GM23338 (cell line): ENCODE measurements around the gene PHKB. TPM values are rescaled to one million over a fixed set of nuclear protein-coding genes. Genes with fewer than 3 reads are reported as not detected.
"Not testable (repeated sequence)": the region's sequence is repeated elsewhere in the genome, so short reads cannot be mapped to it uniquely, and the experiment has no call there.

Source experiments
- ATAC-seq: fragments of 200-7000 bp; cut with Tn5 transposase; 3 replicates; pipeline ENCODE4 v1.9.1; 2020
- DNase-seq: peaks from one replicate; pipeline ENCODE4 v3.0.0-alpha.2; 2015; ENCODE audit warnings: low spot score
- H2AFZ ChIP-seq: fragments of 200-600 bp; sonication (generic); 2 replicates; pipeline ENCODE4 v1.8.0; 2016; ENCODE audit warnings: antibody characterized with exemption, mild to moderate bottlenecking, moderate library complexity
- H3F3A ChIP-seq: fragments of 200-600 bp; sonication (generic); replicated peaks from 2 replicates; pipeline ENCODE4 v1.8.0; 2017; ENCODE audit warnings: antibody characterized with exemption, mixed run types, low read depth
- H3K27ac ChIP-seq: fragments of 200-600 bp; sonication (generic); 2 replicates; pipeline ENCODE4 v1.6.1; 2016; ENCODE audit warnings: low read depth
- H3K27me3 ChIP-seq: fragments of 200-600 bp; sonication (generic); 2 replicates; pipeline ENCODE4 v1.8.0; 2016; ENCODE audit warnings: mild to moderate bottlenecking, mixed run types, moderate library complexity; ENCODE audit not compliant: insufficient read depth
- H3K36me3 ChIP-seq: fragments of 200-600 bp; sonication (generic); 2 replicates; pipeline ENCODE4 v1.8.0; 2016; ENCODE audit warnings: mild to moderate bottlenecking; ENCODE audit not compliant: insufficient read depth
- H3K4me1 ChIP-seq: fragments of 200-600 bp; sonication (generic); 2 replicates; pipeline ENCODE4 v1.8.0; 2016; ENCODE audit warnings: mild to moderate bottlenecking, moderate library complexity; ENCODE audit not compliant: insufficient read depth
- H3K4me2 ChIP-seq: fragments of 200-600 bp; sonication (generic); 2 replicates; pipeline ENCODE4 v1.7.1; 2017; ENCODE audit warnings: mixed run types
- H3K4me3 ChIP-seq: fragments of 200-600 bp; sonication (generic); 2 replicates; pipeline ENCODE4 v1.6.1; 2016; ENCODE audit warnings: mixed run types
- H3K79me2 ChIP-seq: fragments of 200-600 bp; sonication (generic); replicated peaks from 2 replicates; pipeline ENCODE4 v1.8.0; 2017; ENCODE audit warnings: mild to moderate bottlenecking; ENCODE audit not compliant: insufficient read depth
- H3K9me2 ChIP-seq: fragments of 200-600 bp; sonication (generic); 2 replicates; pipeline ENCODE4 v1.8.0; 2017; ENCODE audit not compliant: insufficient read depth
- H4K20me1 ChIP-seq: fragments of 200-600 bp; sonication (generic); replicated peaks from 2 replicates; pipeline ENCODE4 v1.8.0; 2017; ENCODE audit warnings: mild to moderate bottlenecking; ENCODE audit not compliant: insufficient read depth
- H3K27ac Mint-ChIP-seq: 2 replicates; pipeline ENCODE4 v1.8.0; 2020; ENCODE audit warnings: inconsistent platforms, mild to moderate bottlenecking, moderate library complexity, mixed read lengths
- H3K27me3 Mint-ChIP-seq: 3 replicates; pipeline ENCODE4 v1.8.0; 2022; ENCODE audit warnings: low read depth, mild to moderate bottlenecking, moderate library complexity, mixed read lengths, inconsistent platforms; ENCODE audit not compliant: insufficient read depth, poor library complexity
- H3K36me3 Mint-ChIP-seq: 3 replicates; pipeline ENCODE4 v1.8.0; 2021; ENCODE audit warnings: low read depth, mild to moderate bottlenecking, inconsistent platforms, moderate library complexity, mixed read lengths
- H3K4me1 Mint-ChIP-seq: 3 replicates; pipeline ENCODE4 v1.8.0; 2020; ENCODE audit warnings: mild to moderate bottlenecking, inconsistent platforms, mixed read lengths
- H3K4me3 Mint-ChIP-seq: 3 replicates; pipeline ENCODE4 v1.8.0; 2021; ENCODE audit warnings: moderate library complexity, mild to moderate bottlenecking, inconsistent platforms, mixed read lengths
- H3K9me3 Mint-ChIP-seq: 3 replicates; pipeline ENCODE4 v1.8.0; 2020; ENCODE audit warnings: moderate library complexity, mild to moderate bottlenecking, inconsistent platforms, mixed read lengths
- CREB1 ChIP-seq: fragments of 250-450 bp; sonication (Bioruptor Pico); IDR thresholded peaks from 2 replicates; pipeline ENCODE4 v1.5.0; 2020; ENCODE audit warnings: low read depth, mild to moderate bottlenecking, moderate library complexity
- ETS1 ChIP-seq: IDR thresholded peaks from 2 replicates; pipeline ENCODE4 v1.6.1; 2016; ENCODE audit warnings: antibody characterized with exemption
- EZH2 ChIP-seq: fragments of 200-600 bp; sonication (generic); IDR thresholded peaks from one replicate; pipeline ENCODE4 v1.8.0; 2017; ENCODE audit warnings: antibody characterized with exemption, mild to moderate bottlenecking, low read depth; ENCODE audit not compliant: unreplicated experiment
- EZH2phosphoT487 ChIP-seq: fragments of 200-600 bp; sonication (generic); IDR thresholded peaks from one replicate; pipeline ENCODE4 v1.8.1; 2018; ENCODE audit warnings: antibody characterized with exemption; ENCODE audit not compliant: unreplicated experiment
- JUNB ChIP-seq: IDR thresholded peaks from one replicate; pipeline ENCODE4 v1.6.1; 2016; ENCODE audit warnings: antibody characterized with exemption; ENCODE audit not compliant: unreplicated experiment
- NANOG ChIP-seq: IDR thresholded peaks from 2 replicates; pipeline ENCODE4 v1.6.1; 2016; ENCODE audit warnings: antibody characterized with exemption, borderline replicate concordance
- POLR2AphosphoS5 ChIP-seq: IDR thresholded peaks from 2 replicates; pipeline ENCODE4 v1.6.1; 2016; ENCODE audit warnings: antibody characterized with exemption, low read depth
- REST ChIP-seq: IDR thresholded peaks from one replicate; pipeline ENCODE4 v1.6.1; 2018; ENCODE audit warnings: antibody characterized with exemption; ENCODE audit not compliant: unreplicated experiment
- STAT1 ChIP-seq: IDR thresholded peaks from one replicate; pipeline ENCODE4 v1.6.1; 2016; ENCODE audit warnings: antibody characterized with exemption; ENCODE audit not compliant: unreplicated experiment
- ZNF114 ChIP-seq: fragments of 250-450 bp; sonication (Bioruptor Pico); IDR thresholded peaks from 2 replicates; pipeline ENCODE4 v1.5.0; 2020; ENCODE audit warnings: mild to moderate bottlenecking, moderate library complexity
- ZNF462 ChIP-seq: fragments of 250-450 bp; sonication (Bioruptor Pico); IDR thresholded peaks from 2 replicates; pipeline ENCODE4 v1.5.0; 2020; ENCODE audit warnings: mild to moderate bottlenecking, moderate library complexity
- polyA plus RNA-seq: library from polyadenylated mRNA; unstranded; fragments of >200 nt; fragmentation: Nextera tagmentation; extraction: Ambion mirVana; gene quantifications from 2 replicates; pipeline ENCODE4 v1.2.1, GENCODE V29; 2016
- total RNA-seq: library from RNA; depleted of rRNA; stranded (reverse); fragments of >200 nt; shearing (Covaris generic); gene quantifications from 2 replicates; pipeline ENCODE4 v1.2.3, GENCODE V29; 2014

Gene PHKB
- total and polyA plus RNA-seq, 2 experiments from 2014 or later: 20.3 to 57.3 TPM

- H3K36me3 ChIP-seq: peaks cover 15% of the 10 kb centered on the region
- no peaks in the 10 kb centered on the region for H3F3A ChIP-seq
- H3K27me3 ChIP-seq: no peaks in the 10 kb centered on the region
- Mint-ChIP-seq H3K9me3 (peaks cover 37% of the 10 kb centered on the region), H3K4me1 (no peaks in the 10 kb centered on the region), H3K4me3 (no peak overlapping the region), H3K27me3 (peaks cover 8% of the 10 kb centered on the region), H3K36me3 (peaks cover 45% of the 10 kb centered on the region), H3K27ac (no peak overlapping the region)
- H3K9me2 ChIP-seq: no peaks in the 10 kb centered on the region
- DNase-seq (no peak), ATAC-seq (no peak)
- no peak for TF ChIP-seq EZH2
- TF ChIP-seq CREB1 (CRISPR knock-in tag): no peak
- no peak for TF ChIP-seq POLR2AphosphoS5
- TF ChIP-seq ZNF114 (CRISPR knock-in tag): no peak
- no peak for TF ChIP-seq NANOG
- TF ChIP-seq JUNB: no peak
- no peak for TF ChIP-seq ZNF462 (CRISPR knock-in tag)
- no peak for TF ChIP-seq REST
- TF ChIP-seq ETS1: no peak
- TF ChIP-seq EZH2phosphoT487: no peak
- TF ChIP-seq STAT1: no peak
- H3K4me2 ChIP-seq: no peak overlapping the region
- H2AFZ ChIP-seq: no peak overlapping the region
- H4K20me1 ChIP-seq: no peaks in the 10 kb centered on the region
- H3K79me2 ChIP-seq: peaks cover 7% of the 10 kb centered on the region; the same call in 1 of the 2 replicates
- H3K4me3 ChIP-seq: no peak overlapping the region
- H3K27ac ChIP-seq: no peak overlapping the region
- no peaks in the 10 kb centered on the region for H3K4me1 ChIP-seq
Observed at GRCh38 chr16:47538472-47538871, 77.3 kb downstream of the PHKB start.

GRCh38 chr16:47539707-47540670, 78.9 kb downstream of the PHKB start:
- not testable (repeated sequence) for H3K27ac Mint-ChIP-seq
- Mint-ChIP-seq H3K36me3 (peaks cover 52% of the 10 kb centered on the region), H3K9me3 (peaks cover 48% of the 10 kb centered on the region)

More at GRCh38 chr16:47539707-47540670, 78.9 kb downstream of the PHKB start:
- H3F3A ChIP-seq, H2AFZ ChIP-seq, H3K79me2 ChIP-seq, H3K27me3 Mint-ChIP-seq, H3K4me1 Mint-ChIP-seq, H4K20me1 ChIP-seq, H3K27me3 ChIP-seq, H3K4me1 ChIP-seq, H3K4me3 ChIP-seq, DNase-seq, H3K9me2 ChIP-seq, H3K4me3 Mint-ChIP-seq, ATAC-seq, H3K27ac ChIP-seq, H3K4me2 ChIP-seq: not testable (repeated sequence)
- H3K36me3 ChIP-seq: peaks cover 15% of the 10 kb centered on the region
